ENCODE data around the gene ODAD3.
"Not testable (repeated sequence)": the region's sequence is repeated elsewhere in the genome, so short reads cannot be mapped to it uniquely, and the experiment has no call there.

The ODAD3 gene

GRCh38 chr19:11401808-11402543 lies 32.9 kb downstream of the ODAD3 start:
- no peak for DNase-seq

- DNase-seq, result no peak
Measured at GRCh38 chr19:11400798-11401197, 34.1 kb downstream of the ODAD3 start.

GRCh38 chr19:11399667-11400066 lies 35.3 kb downstream of the ODAD3 start:
- no peak for DNase-seq

GRCh38 chr19:11397089-11397610 lies 37.8 kb downstream of the ODAD3 start:
- DNase-seq, result no peak

- DNase-seq, result no peak
Measured at GRCh38 chr19:11390933-11391680, 43.8 kb downstream of the ODAD3 start.

- DNase-seq, result no peak
Measured at GRCh38 chr19:11390359-11390758, 44.6 kb downstream of the ODAD3 start.

- DNase-seq, result no peak
Measured at GRCh38 chr19:11387162-11388034, 47.5 kb downstream of the ODAD3 start.

- no peak for DNase-seq
Measured at GRCh38 chr19:11384778-11385129, 50.2 kb downstream of the ODAD3 start.

- no peak for DNase-seq
Measured at GRCh38 chr19:11383706-11384048, 51.2 kb downstream of the ODAD3 start.

- no peak for DNase-seq
Measured at GRCh38 chr19:11382898-11383705, 51.8 kb downstream of the ODAD3 start.

GRCh38 chr19:11380653-11381537 lies 54.0 kb downstream of the ODAD3 start:
- peak; percentile 94 for DNase-seq

GRCh38 chr19:11379857-11380350 lies 55.0 kb downstream of the ODAD3 start:
- no peak for DNase-seq

- DNase-seq, result not testable (repeated sequence)
Measured at GRCh38 chr19:11379269-11379845, 55.6 kb downstream of the ODAD3 start.

GRCh38 chr19:11378319-11379189 lies 56.4 kb downstream of the ODAD3 start:
- no peak for DNase-seq

GRCh38 chr19:11377756-11378155 lies 57.2 kb downstream of the ODAD3 start:
- no peak for DNase-seq

GRCh38 chr19:11377237-11377636 lies 57.7 kb downstream of the ODAD3 start:
- no peak for DNase-seq

- DNase-seq, result no peak
Measured at GRCh38 chr19:11375143-11375948, 59.6 kb downstream of the ODAD3 start.

GRCh38 chr19:11374433-11375142 lies 60.3 kb downstream of the ODAD3 start, which contains the start of gene SWSAP1:
SWSAP1 (plus strand) TSS chr19:11374666; CDS start chr19:11374681, 15 bp downstream.
- peak; percentile 99 for DNase-seq
